ENCODE results near the gene SPART. TPM values are rescaled to one million over a fixed set of nuclear protein-coding genes. Genes with fewer than 3 reads are reported as not detected.

Gene SPART
- polyA plus RNA-seq, 1 donor from 2014 or later, result 52.4 TPM

- no peaks in the 10 kb centered on the region for H3K27me3 ChIP-seq (ENCODE audit: insufficient read depth, low read depth, low read length)
- H3K4me2 ChIP-seq (ENCODE audit: low read length), result peak overlapping the region; percentile 83
- TF ChIP-seq EP300 (conservative IDR thresholded peaks at IDR 0.05; ENCODE audit: poor library complexity, severe bottlenecking), result no peak
- TF ChIP-seq TAF1 (IDR thresholded peaks at IDR 0.05; ENCODE audit: low read depth), result no peak
- TF ChIP-seq EZH2 (IDR thresholded peaks at IDR 0.05; ENCODE audit: borderline replicate concordance, insufficient read depth, low read length, poor library complexity, severe bottlenecking), result no peak
- TF ChIP-seq REST (IDR thresholded peaks at IDR 0.05; ENCODE audit: borderline replicate concordance), result no peak
- no peak for TF ChIP-seq CTCF (IDR thresholded peaks at IDR 0.05; ENCODE audit: poor library complexity, severe bottlenecking)
- TF ChIP-seq RAD21 (conservative IDR thresholded peaks at IDR 0.05), result no peak
- no peak for TF ChIP-seq SMC3 (conservative IDR thresholded peaks at IDR 0.05; ENCODE audit: poor library complexity)
- no peak for TF ChIP-seq POLR2AphosphoS5 (IDR thresholded peaks at IDR 0.05)
- TF ChIP-seq MXI1 (conservative IDR thresholded peaks at IDR 0.05; ENCODE audit: poor library complexity, severe bottlenecking), result no peak
- no peaks in the 10 kb centered on the region for H4K20me1 ChIP-seq (ENCODE audit: insufficient read depth)
- H2AFZ ChIP-seq (ENCODE audit: low read depth, low read length), result no peak overlapping the region
- peaks cover 49% of the 10 kb centered on the region for H3K79me2 ChIP-seq (replicated peaks; ENCODE audit: insufficient read depth, low read length)
- no peaks in the 10 kb centered on the region for H3K9me2 ChIP-seq (ENCODE audit: insufficient read depth, low read length)
- H3F3A ChIP-seq (ENCODE audit: insufficient read depth, low read length, poor library complexity, severe bottlenecking), result no peaks in the 10 kb centered on the region
- H3K9ac ChIP-seq (ENCODE audit: low read length), result peak overlapping the region; percentile 2
- H3K27ac ChIP-seq (ENCODE audit: low read length), result no peak overlapping the region
- no peaks in the 10 kb centered on the region for H3K9me3 ChIP-seq (ENCODE audit: low read length)
- H3K36me3 ChIP-seq (ENCODE audit: insufficient read depth, low read length), result no peaks in the 10 kb centered on the region
- H3K4me3 ChIP-seq (ENCODE audit: low read length), result peak overlapping the region; percentile 83
Observed at GRCh38 chr13:36344173-36344572, 2.0 kb downstream of the SPART start.

- H3K4me3 ChIP-seq (ENCODE audit: low read length), result peak overlapping the region; percentile 83
- peak overlapping the region; percentile 83 for H3K4me2 ChIP-seq (ENCODE audit: low read length)
- no peaks in the 10 kb centered on the region for H3F3A ChIP-seq (ENCODE audit: insufficient read depth, low read length, poor library complexity, severe bottlenecking)
Observed at GRCh38 chr13:36343766-36344165, 2.4 kb downstream of the SPART start.

More at GRCh38 chr13:36343766-36344165, 2.4 kb downstream of the SPART start:
- H2AFZ ChIP-seq (ENCODE audit: low read depth, low read length), result no peak overlapping the region
- TF ChIP-seq RAD21 (conservative IDR thresholded peaks at IDR 0.05) (no peak), POLR2AphosphoS5 (IDR thresholded peaks at IDR 0.05) (no peak), SMC3 (conservative IDR thresholded peaks at IDR 0.05; ENCODE audit: poor library complexity) (no peak), EZH2 (IDR thresholded peaks at IDR 0.05; ENCODE audit: borderline replicate concordance, insufficient read depth, low read length, poor library complexity, severe bottlenecking) (no peak), TAF1 (IDR thresholded peaks at IDR 0.05; ENCODE audit: low read depth) (no peak), MXI1 (conservative IDR thresholded peaks at IDR 0.05; ENCODE audit: poor library complexity, severe bottlenecking) (no peak), CTCF (IDR thresholded peaks at IDR 0.05; ENCODE audit: poor library complexity, severe bottlenecking) (no peak), REST (IDR thresholded peaks at IDR 0.05; ENCODE audit: borderline replicate concordance) (no peak), EP300 (conservative IDR thresholded peaks at IDR 0.05; ENCODE audit: poor library complexity, severe bottlenecking) (no peak)
- H3K27me3 ChIP-seq (ENCODE audit: insufficient read depth, low read depth, low read length), result no peaks in the 10 kb centered on the region
- no peaks in the 10 kb centered on the region for H3K9me3 ChIP-seq (ENCODE audit: low read length)
- no peak overlapping the region for H3K27ac ChIP-seq (ENCODE audit: low read length)
- peak overlapping the region; percentile 2 for H3K9ac ChIP-seq (ENCODE audit: low read length)
- H3K36me3 ChIP-seq (ENCODE audit: insufficient read depth, low read length), result no peaks in the 10 kb centered on the region
- no peaks in the 10 kb centered on the region for H3K9me2 ChIP-seq (ENCODE audit: insufficient read depth, low read length)
- peaks cover 53% of the 10 kb centered on the region for H3K79me2 ChIP-seq (replicated peaks; ENCODE audit: insufficient read depth, low read length)
- H4K20me1 ChIP-seq (ENCODE audit: insufficient read depth), result no peaks in the 10 kb centered on the region

Data from neural cell (in vitro differentiated cells).